ENCODE measurements around the gene RAB44.

DNA sequence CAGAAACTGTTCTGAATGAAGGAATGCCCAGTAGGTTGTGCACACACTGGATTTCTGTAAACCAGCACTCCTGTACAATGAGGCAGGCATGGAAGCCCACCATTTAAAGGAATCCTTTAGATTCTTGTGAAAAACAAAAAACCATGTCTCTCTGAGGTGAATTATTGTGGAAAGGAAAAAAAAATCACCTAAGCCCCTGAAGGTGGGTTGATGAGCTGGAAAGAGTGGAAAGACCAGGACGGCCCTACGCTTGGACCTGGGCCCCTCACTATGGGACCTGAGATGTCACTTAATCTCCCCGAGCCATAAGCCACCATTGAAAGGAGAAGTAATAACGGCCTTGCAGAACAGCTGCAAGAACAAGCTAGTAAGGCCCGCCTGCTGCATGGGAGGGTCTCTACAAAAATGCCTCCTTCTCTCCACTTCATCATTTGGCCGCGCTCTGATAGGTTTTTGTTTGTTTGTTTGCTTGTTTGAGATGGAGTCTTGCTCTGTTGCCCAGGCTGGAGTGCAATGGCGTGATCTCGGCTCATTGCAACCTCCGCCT is 68.8 kb downstream of the RAB44 start:
- TF ChIP-seq CTCF (IDR thresholded peaks at IDR 0.05; ENCODE audit: low read depth, low read length) (no peak), EZH2phosphoT487 (IDR thresholded peaks at IDR 0.05; ENCODE audit: low read depth) (no peak)

Data from OCI-LY3 (cell line).